Neural progenitor cell (in vitro differentiated cells): ENCODE data around the gene FAM9A. TPM values are rescaled to one million over a fixed set of nuclear protein-coding genes. Genes with fewer than 3 reads are reported as not detected.

ENCODE experiments used
- DNase-seq: peaks from one replicate; pipeline ENCODE4 v3.0.0-alpha.2; 2016; ENCODE audit warnings: low spot score
- H2AFZ ChIP-seq: fragments of 200-600 bp; sonication (generic); replicated peaks from 2 replicates; pipeline ENCODE4 v1.6.1; 2016; ENCODE audit warnings: antibody characterized with exemption
- H3F3A ChIP-seq: fragments of 200-600 bp; sonication (generic); 2 replicates; pipeline ENCODE4 v1.6.1; 2016; ENCODE audit warnings: antibody characterized with exemption, low read depth
- H3K27ac ChIP-seq: fragments of 200-600 bp; sonication (generic); 2 replicates; pipeline ENCODE4 v1.5.1; 2016; ENCODE audit warnings: mild to moderate bottlenecking
- H3K27me3 ChIP-seq: fragments of 200-600 bp; sonication (generic); 2 replicates; pipeline ENCODE4 v1.6.1; 2016; ENCODE audit warnings: mild to moderate bottlenecking, moderate library complexity
- H3K36me3 ChIP-seq: fragments of 200-600 bp; sonication (generic); 2 replicates; pipeline ENCODE4 v1.5.1; 2016
- H3K4me1 ChIP-seq: fragments of 200-600 bp; sonication (generic); 2 replicates; pipeline ENCODE4 v1.6.1; 2016; ENCODE audit warnings: mixed run types
- H3K4me2 ChIP-seq: fragments of 200-600 bp; sonication (generic); 2 replicates; pipeline ENCODE4 v1.6.1; 2016
- H3K4me3 ChIP-seq: fragments of 200-600 bp; sonication (generic); 2 replicates; pipeline ENCODE4 v1.5.1; 2016
- H3K79me2 ChIP-seq: fragments of 200-600 bp; sonication (generic); 2 replicates; pipeline ENCODE4 v1.6.1; 2016; ENCODE audit warnings: low read depth
- H3K9ac ChIP-seq: fragments of 200-600 bp; sonication (generic); 2 replicates; pipeline ENCODE4 v1.6.1; 2016
- H3K9me3 ChIP-seq: fragments of 200-600 bp; sonication (generic); 2 replicates; pipeline ENCODE4 v1.5.1; 2016; ENCODE audit warnings: low read depth
- H4K20me1 ChIP-seq: fragments of 200-600 bp; sonication (generic); 2 replicates; pipeline ENCODE4 v1.6.1; 2016; ENCODE audit warnings: low read depth
- H3K27ac Mint-ChIP-seq: 3 replicates; pipeline ENCODE4 v1.8.0; 2021; ENCODE audit warnings: mixed read lengths
- H3K27me3 Mint-ChIP-seq: 2 replicates; pipeline ENCODE4 v1.8.0; 2022; ENCODE audit warnings: low read depth, mild to moderate bottlenecking, inconsistent platforms, moderate library complexity, mixed read lengths; ENCODE audit not compliant: insufficient read depth
- H3K36me3 Mint-ChIP-seq: 3 replicates; pipeline ENCODE4 v1.8.0; 2021; ENCODE audit warnings: mixed read lengths
- H3K4me1 Mint-ChIP-seq: 3 replicates; pipeline ENCODE4 v1.8.0; 2021; ENCODE audit warnings: mixed read lengths
- H3K4me3 Mint-ChIP-seq: 3 replicates; pipeline ENCODE4 v1.8.0; 2021; ENCODE audit warnings: mild to moderate bottlenecking, moderate library complexity, mixed read lengths
- H3K9me3 Mint-ChIP-seq: 3 replicates; pipeline ENCODE4 v1.8.0; 2020; ENCODE audit warnings: mixed read lengths
- CTCF ChIP-seq: fragments of 200-600 bp; sonication (generic); IDR thresholded peaks from 2 replicates; pipeline ENCODE4 v1.5.1; 2017; ENCODE audit warnings: antibody characterized with exemption, mild to moderate bottlenecking
- EZH2 ChIP-seq: fragments of 200-600 bp; sonication (generic); IDR thresholded peaks from 2 replicates; pipeline ENCODE4 v1.6.1; 2017; ENCODE audit warnings: antibody characterized with exemption, mild to moderate bottlenecking, moderate library complexity
- EZH2phosphoT487 ChIP-seq: fragments of 200-600 bp; sonication (generic); IDR thresholded peaks from 2 replicates; pipeline ENCODE4 v1.6.1; 2017; ENCODE audit warnings: antibody characterized with exemption
- total RNA-seq: library from RNA; depleted of rRNA; stranded (reverse); fragments of >200 nt; gene quantifications from 2 replicates; pipeline ENCODE4 v1.2.3, GENCODE V29; 2015; ENCODE audit warnings: low replicate concordance

FAM9A gene
- total RNA-seq, 1 donor from 2014 or later: not detected

- Mint-ChIP-seq H3K36me3 (no peaks in the 10 kb centered on the region), H3K4me1 (peaks cover 6% of the 10 kb centered on the region), H3K9me3 (peaks cover 2% of the 10 kb centered on the region), H3K4me3 (no peak overlapping the region), H3K27ac (no peak overlapping the region), H3K27me3 (peaks cover 4% of the 10 kb centered on the region)
- no peaks in the 10 kb centered on the region for H3K79me2 ChIP-seq
- no peak overlapping the region for H2AFZ ChIP-seq
- no peaks in the 10 kb centered on the region for H3K4me1 ChIP-seq
- no peak overlapping the region for H3K4me3 ChIP-seq
- H3K9me3 ChIP-seq: no peaks in the 10 kb centered on the region
- H3K4me2 ChIP-seq: no peak overlapping the region
- no peaks in the 10 kb centered on the region for H4K20me1 ChIP-seq
- no peak for DNase-seq
- no peaks in the 10 kb centered on the region for H3K36me3 ChIP-seq
- no peak overlapping the region for H3K9ac ChIP-seq
- TF ChIP-seq EZH2: no peak
- TF ChIP-seq EZH2phosphoT487: no peak
- no peak for TF ChIP-seq CTCF
- H3F3A ChIP-seq: no peaks in the 10 kb centered on the region
- H3K27ac ChIP-seq: no peak overlapping the region
- no peaks in the 10 kb centered on the region for H3K27me3 ChIP-seq
Measured at GRCh38 chrX:8846266-8846665, 45.1 kb upstream of the FAM9A start.

GRCh38 chrX:8845469-8845868 lies 44.3 kb upstream of the FAM9A start:
- peaks cover 2% of the 10 kb centered on the region for H3K27me3 Mint-ChIP-seq
- no peak overlapping the region for H3K4me3 Mint-ChIP-seq
- TF ChIP-seq CTCF (no peak), EZH2 (no peak), EZH2phosphoT487 (no peak)
- no peak overlapping the region for H3K27ac Mint-ChIP-seq
- Histone ChIP-seq H3K4me3 (no peak overlapping the region), H2AFZ (no peak overlapping the region), H3K9me3 (no peaks in the 10 kb centered on the region), H3K4me2 (no peak overlapping the region), H3K27ac (no peak overlapping the region), H3F3A (no peaks in the 10 kb centered on the region), H4K20me1 (no peaks in the 10 kb centered on the region), H3K4me1 (no peaks in the 10 kb centered on the region), H3K27me3 (no peaks in the 10 kb centered on the region), H3K79me2 (no peaks in the 10 kb centered on the region), H3K9ac (no peak overlapping the region), H3K36me3 (no peaks in the 10 kb centered on the region)
- H3K9me3 Mint-ChIP-seq: peaks cover 2% of the 10 kb centered on the region
- no peaks in the 10 kb centered on the region for H3K36me3 Mint-ChIP-seq
- DNase-seq: no peak
- H3K4me1 Mint-ChIP-seq: peaks cover 6% of the 10 kb centered on the region

GRCh38 chrX:8845060-8845459 lies 43.9 kb upstream of the FAM9A start:
- no peak overlapping the region for H3K9ac ChIP-seq
- H3K36me3 Mint-ChIP-seq: no peaks in the 10 kb centered on the region
- H3K27me3 ChIP-seq: no peaks in the 10 kb centered on the region
- H3K79me2 ChIP-seq: no peaks in the 10 kb centered on the region
- peaks cover 2% of the 10 kb centered on the region for H3K27me3 Mint-ChIP-seq
- H4K20me1 ChIP-seq: no peaks in the 10 kb centered on the region
- H3K9me3 ChIP-seq: no peaks in the 10 kb centered on the region
- no peak overlapping the region for H3K4me3 ChIP-seq
- DNase-seq: no peak
- H3K9me3 Mint-ChIP-seq: peaks cover 2% of the 10 kb centered on the region
- TF ChIP-seq EZH2phosphoT487 (no peak), EZH2 (no peak), CTCF (no peak)
- no peaks in the 10 kb centered on the region for H3F3A ChIP-seq
- H2AFZ ChIP-seq: no peak overlapping the region
- H3K4me3 Mint-ChIP-seq: no peak overlapping the region
- no peaks in the 10 kb centered on the region for H3K4me1 ChIP-seq
- H3K27ac Mint-ChIP-seq: no peak overlapping the region
- no peaks in the 10 kb centered on the region for H3K36me3 ChIP-seq
- no peak overlapping the region for H3K4me2 ChIP-seq
- H3K27ac ChIP-seq: no peak overlapping the region
- peaks cover 6% of the 10 kb centered on the region for H3K4me1 Mint-ChIP-seq

- H3K27me3 Mint-ChIP-seq: peaks cover 2% of the 10 kb centered on the region
- no peak for DNase-seq
- H3K9me3 Mint-ChIP-seq: peaks cover 2% of the 10 kb centered on the region
- TF ChIP-seq CTCF: no peak
- no peak for TF ChIP-seq EZH2
- TF ChIP-seq EZH2phosphoT487: no peak
- peaks cover 6% of the 10 kb centered on the region for H3K4me1 Mint-ChIP-seq
- no peak overlapping the region for H3K4me3 ChIP-seq
- no peaks in the 10 kb centered on the region for H3F3A ChIP-seq
- H2AFZ ChIP-seq: no peak overlapping the region
- H3K9me3 ChIP-seq: no peaks in the 10 kb centered on the region
- no peaks in the 10 kb centered on the region for H3K79me2 ChIP-seq
- no peaks in the 10 kb centered on the region for H3K36me3 ChIP-seq
- no peak overlapping the region for H3K27ac Mint-ChIP-seq
- no peaks in the 10 kb centered on the region for H3K27me3 ChIP-seq
- H3K4me2 ChIP-seq: no peak overlapping the region
- no peak overlapping the region for H3K9ac ChIP-seq
- H3K4me1 ChIP-seq: no peaks in the 10 kb centered on the region
- no peak overlapping the region for H3K27ac ChIP-seq
- H3K4me3 Mint-ChIP-seq: no peak overlapping the region
- no peaks in the 10 kb centered on the region for H4K20me1 ChIP-seq
- no peaks in the 10 kb centered on the region for H3K36me3 Mint-ChIP-seq
Measured at GRCh38 chrX:8844157-8844556, 43.0 kb upstream of the FAM9A start.
